ENCODE results near the gene DAP. TPM values are rescaled to one million over a fixed set of nuclear protein-coding genes. Genes with fewer than 3 reads are reported as not detected.

Gene DAP
- total RNA-seq, 1 experiment from 2014 or later = 77.6 TPM

- Mint-ChIP-seq H3K27me3 (ENCODE audit: insufficient read depth, unreplicated experiment) (no peaks in the 10 kb centered on the region), H3K9me3 (ENCODE audit: unreplicated experiment) (peaks cover 35% of the 10 kb centered on the region), H3K36me3 (ENCODE audit: insufficient read depth, unreplicated experiment) (peaks cover 49% of the 10 kb centered on the region), H3K4me3 (ENCODE audit: unreplicated experiment) (no peak overlapping the region), H3K27ac (ENCODE audit: unreplicated experiment) (no peak overlapping the region), H3K4me1 (ENCODE audit: low read depth, unreplicated experiment) (no peaks in the 10 kb centered on the region)
- ChIA-PET CTCF (no interaction called here), POLR2A (no interaction called here)
- TF ChIP-seq, protein P1, sequence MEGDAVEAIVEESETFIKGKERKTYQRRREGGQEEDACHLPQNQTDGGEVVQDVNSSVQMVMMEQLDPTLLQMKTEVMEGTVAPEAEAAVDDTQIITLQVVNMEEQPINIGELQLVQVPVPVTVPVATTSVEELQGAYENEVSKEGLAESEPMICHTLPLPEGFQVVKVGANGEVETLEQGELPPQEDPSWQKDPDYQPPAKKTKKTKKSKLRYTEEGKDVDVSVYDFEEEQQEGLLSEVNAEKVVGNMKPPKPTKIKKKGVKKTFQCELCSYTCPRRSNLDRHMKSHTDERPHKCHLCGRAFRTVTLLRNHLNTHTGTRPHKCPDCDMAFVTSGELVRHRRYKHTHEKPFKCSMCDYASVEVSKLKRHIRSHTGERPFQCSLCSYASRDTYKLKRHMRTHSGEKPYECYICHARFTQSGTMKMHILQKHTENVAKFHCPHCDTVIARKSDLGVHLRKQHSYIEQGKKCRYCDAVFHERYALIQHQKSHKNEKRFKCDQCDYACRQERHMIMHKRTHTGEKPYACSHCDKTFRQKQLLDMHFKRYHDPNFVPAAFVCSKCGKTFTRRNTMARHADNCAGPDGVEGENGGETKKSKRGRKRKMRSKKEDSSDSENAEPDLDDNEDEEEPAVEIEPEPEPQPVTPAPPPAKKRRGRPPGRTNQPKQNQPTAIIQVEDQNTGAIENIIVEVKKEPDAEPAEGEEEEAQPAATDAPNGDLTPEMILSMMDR (IDR thresholded peaks at IDR 0.05; ENCODE audit: insufficient read depth in 1 of 2, low read depth in 1 of 2, low read length in 1 of 2, severe bottlenecking in 1 of 2, unreplicated experiment in 1 of 2) = no peak
- peaks cover 2% of the 10 kb centered on the region; the same call in 1 of the 2 replicates for H3K36me3 ChIP-seq (ENCODE audit: control insufficient read depth, insufficient read depth, low read length)
- no peaks in the 10 kb centered on the region for H3K4me1 ChIP-seq
- intact Hi-C loops (cut with micrococcal nuclease; ENCODE audit: unreplicated experiment) = no loop called here
- no peaks in the 10 kb centered on the region for H3K27me3 ChIP-seq (replicated peaks; ENCODE audit: control insufficient read depth, insufficient read depth, low read length)
- no peak for DNase-seq
- no TSS peak for BruUV-seq (replicated peaks)
- peaks cover 5% of the 10 kb centered on the region for H3K9me3 ChIP-seq
- H3K4me3 ChIP-seq (ENCODE audit: low read depth, low read length) = no peak overlapping the region
Observed at GRCh38 chr5:10740384-10740783, 20.6 kb downstream of the DAP start.

- TF ChIP-seq, protein P1 (IDR thresholded peaks at IDR 0.05; ENCODE audit: insufficient read depth in 1 of 2, low read depth in 1 of 2, low read length in 1 of 2, severe bottlenecking in 1 of 2, unreplicated experiment in 1 of 2) = no peak
- BruUV-seq (replicated peaks) = no TSS peak
- Histone ChIP-seq H3K4me1 (no peaks in the 10 kb centered on the region), H3K36me3 (ENCODE audit: control insufficient read depth, insufficient read depth, low read length) (peaks cover 2% of the 10 kb centered on the region; the same call in 1 of the 2 replicates), H3K27me3 (replicated peaks; ENCODE audit: control insufficient read depth, insufficient read depth, low read length) (no peaks in the 10 kb centered on the region), H3K9me3 (peaks cover 5% of the 10 kb centered on the region), H3K4me3 (ENCODE audit: low read depth, low read length) (no peak overlapping the region)
- no peak for DNase-seq
- Mint-ChIP-seq H3K36me3 (ENCODE audit: insufficient read depth, unreplicated experiment) (peaks cover 46% of the 10 kb centered on the region), H3K27me3 (ENCODE audit: insufficient read depth, unreplicated experiment) (no peaks in the 10 kb centered on the region), H3K9me3 (ENCODE audit: unreplicated experiment) (peaks cover 25% of the 10 kb centered on the region), H3K4me3 (ENCODE audit: unreplicated experiment) (no peak overlapping the region), H3K27ac (ENCODE audit: unreplicated experiment) (no peak overlapping the region), H3K4me1 (ENCODE audit: low read depth, unreplicated experiment) (no peaks in the 10 kb centered on the region)
- CTCF ChIA-PET = no interaction called here
- POLR2A ChIA-PET = no interaction called here
- intact Hi-C loops (cut with micrococcal nuclease; ENCODE audit: unreplicated experiment) = no loop called here
Observed at GRCh38 chr5:10737880-10738279, 23.2 kb downstream of the DAP start.

DNA sequence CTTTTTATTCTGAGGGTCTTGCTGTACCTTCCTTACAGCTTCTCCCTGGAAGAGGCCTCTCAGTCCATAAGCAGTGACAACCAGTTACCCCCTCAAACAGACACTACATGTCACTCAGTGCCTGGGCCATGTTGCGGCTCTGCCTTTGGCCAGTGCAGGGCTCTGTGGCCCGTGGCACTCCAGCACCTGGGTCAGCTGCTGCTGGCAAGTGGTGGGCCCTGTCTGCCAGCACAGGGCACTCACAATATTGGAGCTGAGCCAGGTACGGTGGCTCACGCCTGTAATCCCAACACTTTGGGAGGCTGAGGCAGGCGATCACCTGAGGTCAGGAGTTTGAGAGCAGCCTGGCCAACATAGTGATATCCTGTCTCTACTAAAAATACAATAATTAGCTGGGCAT is 24.2 kb downstream of the DAP start:
- peaks cover 5% of the 10 kb centered on the region for H3K9me3 ChIP-seq
- POLR2A ChIA-PET = no interaction called here
- peaks cover 20% of the 10 kb centered on the region for H3K9me3 Mint-ChIP-seq (ENCODE audit: unreplicated experiment)
- no peak overlapping the region for H3K4me3 Mint-ChIP-seq (ENCODE audit: unreplicated experiment)
- no peaks in the 10 kb centered on the region for H3K4me1 ChIP-seq
- no peak overlapping the region for H3K4me3 ChIP-seq (ENCODE audit: low read depth, low read length)
- no TSS peak for BruUV-seq (replicated peaks)
- no peaks in the 10 kb centered on the region for H3K4me1 Mint-ChIP-seq (ENCODE audit: low read depth, unreplicated experiment)
- no peaks in the 10 kb centered on the region for H3K27me3 Mint-ChIP-seq (ENCODE audit: insufficient read depth, unreplicated experiment)
- H3K27me3 ChIP-seq (replicated peaks; ENCODE audit: control insufficient read depth, insufficient read depth, low read length) = no peaks in the 10 kb centered on the region
- DNase-seq = no peak
- CTCF ChIA-PET = no interaction called here
- peaks cover 2% of the 10 kb centered on the region; the same call in 1 of the 2 replicates for H3K36me3 ChIP-seq (ENCODE audit: control insufficient read depth, insufficient read depth, low read length)
- no peak overlapping the region for H3K27ac Mint-ChIP-seq (ENCODE audit: unreplicated experiment)
- intact Hi-C loops (cut with micrococcal nuclease; ENCODE audit: unreplicated experiment) = no loop called here
- H3K36me3 Mint-ChIP-seq (ENCODE audit: insufficient read depth, unreplicated experiment) = peaks cover 48% of the 10 kb centered on the region
- TF ChIP-seq, protein P1 (IDR thresholded peaks at IDR 0.05; ENCODE audit: insufficient read depth in 1 of 2, low read depth in 1 of 2, low read length in 1 of 2, severe bottlenecking in 1 of 2, unreplicated experiment in 1 of 2) = no peak

All from Caco-2 (cell line).